HUES64 (cell line): ENCODE data around the gene AMN1.
A peak's percentile ranks its signal among the peaks of the same experiment; 100 is the strongest.
"Not testable (repeated sequence)": the region's sequence is repeated elsewhere in the genome, so short reads cannot be mapped to it uniquely, and the experiment has no call there.

Experiments used
- H3K27ac ChIP-seq: 2 replicates; pipeline ENCODE4 v1.7.0; 2013; ENCODE audit warnings: low read depth, low read length, inconsistent platforms
- H3K27me3 ChIP-seq: 2 replicates; pipeline ENCODE4 v1.6.1; 2013; ENCODE audit warnings: mild to moderate bottlenecking, low read length; ENCODE audit not compliant: insufficient read depth
- H3K36me3 ChIP-seq: 2 replicates; pipeline ENCODE4 v1.6.1; 2013; ENCODE audit warnings: mild to moderate bottlenecking, low read length; ENCODE audit not compliant: insufficient read depth
- H3K4me1 ChIP-seq: 2 replicates; pipeline ENCODE4 v1.6.1; 2013; ENCODE audit warnings: mild to moderate bottlenecking, low read length, moderate library complexity; ENCODE audit not compliant: insufficient read depth
- H3K4me3 ChIP-seq: 2 replicates; pipeline ENCODE4 v1.5.1; 2013; ENCODE audit warnings: mild to moderate bottlenecking, low read length, moderate library complexity
- H3K9ac ChIP-seq: 2 replicates; pipeline ENCODE4 v1.6.1; 2013; ENCODE audit warnings: mild to moderate bottlenecking, low read depth, low read length
- H3K9me3 ChIP-seq: 2 replicates; pipeline ENCODE4 v1.6.1; 2013; ENCODE audit warnings: low read depth, low read length; ENCODE audit not compliant: insufficient read depth
- WGBS: fragments of 150-250, 120-280 bp; methylation state at CpG from one replicate; pipeline ENCODE4 v1.1.7; 2013; ENCODE audit warnings: missing lambda C conversion rate; 5-methylcytosine and 5-hydroxymethylcytosine counted together

The AMN1 gene

DNA sequence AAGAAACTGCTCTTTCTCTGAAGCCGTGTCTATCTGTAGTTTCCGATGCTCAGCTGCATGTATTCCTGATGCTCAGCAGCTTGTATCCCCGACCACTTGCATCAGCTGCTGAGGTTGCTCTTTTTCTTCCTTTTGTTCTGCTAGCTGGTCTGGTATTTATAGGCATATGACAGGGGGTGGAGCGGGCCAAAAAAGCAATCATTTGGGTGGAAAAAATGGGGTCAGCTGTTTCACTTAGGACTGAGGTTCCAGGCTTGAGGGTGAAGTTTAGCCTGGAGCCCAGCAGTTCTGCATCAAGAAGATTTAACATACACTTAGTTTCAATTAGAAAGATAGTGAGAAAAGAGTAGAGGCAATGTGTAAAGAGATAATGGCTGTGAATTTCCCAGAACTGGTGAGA, 23.6 kb upstream of the AMN1 start:
- Histone ChIP-seq H3K4me1 (peaks cover 18% of the 10 kb centered on the region), H3K27ac (no peak overlapping the region), H3K4me3 (no peak overlapping the region), H3K9me3 (no peaks in the 10 kb centered on the region), H3K9ac (no peak overlapping the region), H3K36me3 (no peaks in the 10 kb centered on the region), H3K27me3 (no peaks in the 10 kb centered on the region)
- WGBS = 77% methylated on average over 4 of the region's 4 CpGs

DNA sequence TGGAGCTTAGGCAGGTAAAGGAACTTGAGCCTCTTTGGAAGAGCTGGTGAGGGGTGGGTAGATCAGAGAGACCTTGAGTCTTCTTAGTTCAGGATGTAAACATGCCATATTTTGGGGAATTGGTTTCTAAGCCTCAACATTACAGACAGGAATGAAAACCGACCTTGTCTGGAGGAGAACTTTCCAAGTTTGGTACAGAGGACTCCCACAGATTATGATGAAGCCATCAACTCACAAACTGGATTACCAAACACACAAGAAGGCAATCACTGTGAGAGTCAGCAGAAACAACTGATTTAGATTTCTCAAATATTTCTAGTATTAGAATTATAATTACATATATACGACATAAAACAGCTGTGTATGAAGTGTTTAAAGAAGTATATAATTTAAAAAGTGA, 22.3 kb upstream of the AMN1 start:
- no peak overlapping the region for H3K9ac ChIP-seq
- no peaks in the 10 kb centered on the region for H3K36me3 ChIP-seq
- H3K4me3 ChIP-seq = no peak overlapping the region
- no peaks in the 10 kb centered on the region for H3K27me3 ChIP-seq
- no peaks in the 10 kb centered on the region for H3K9me3 ChIP-seq
- H3K27ac ChIP-seq = no peak overlapping the region
- WGBS = 93% methylated on average over 1 of the region's 2 CpGs
- H3K4me1 ChIP-seq = peaks cover 18% of the 10 kb centered on the region

- H3K27me3 ChIP-seq = no peaks in the 10 kb centered on the region
- H3K9ac ChIP-seq = no peak overlapping the region
- no peak overlapping the region for H3K27ac ChIP-seq
- no peak overlapping the region for H3K4me3 ChIP-seq
- WGBS = 86% methylated on average over 2 of the region's 2 CpGs
- H3K9me3 ChIP-seq = no peaks in the 10 kb centered on the region
- H3K36me3 ChIP-seq = no peaks in the 10 kb centered on the region
- peaks cover 16% of the 10 kb centered on the region for H3K4me1 ChIP-seq
These were observed 21.9 kb upstream of the AMN1 start for GRCh38 chr12:31750747-31751039.

GRCh38 chr12:31749024-31749704, 20.3 kb upstream of the AMN1 start:
- no peaks in the 10 kb centered on the region for H3K27me3 ChIP-seq
- peaks cover 12% of the 10 kb centered on the region for H3K4me1 ChIP-seq
- H3K36me3 ChIP-seq = no peaks in the 10 kb centered on the region
- no peaks in the 10 kb centered on the region for H3K9me3 ChIP-seq
- H3K27ac ChIP-seq = peak overlapping the region; percentile 80
- no peak overlapping the region for H3K4me3 ChIP-seq
- peak overlapping the region; percentile 61; the same call in 1 of the 2 replicates for H3K9ac ChIP-seq
- WGBS = 63% methylated on average over 5 of the region's 5 CpGs

- no peak overlapping the region for H3K4me3 ChIP-seq
- no peaks in the 10 kb centered on the region for H3K9me3 ChIP-seq
- 86% methylated on average over 1 of the region's 2 CpGs for WGBS
- no peaks in the 10 kb centered on the region for H3K27me3 ChIP-seq
- no peak overlapping the region for H3K27ac ChIP-seq
- no peak overlapping the region for H3K9ac ChIP-seq
- H3K36me3 ChIP-seq = no peaks in the 10 kb centered on the region
- H3K4me1 ChIP-seq = peaks cover 7% of the 10 kb centered on the region
These were observed 16.4 kb upstream of the AMN1 start for GRCh38 chr12:31745242-31745641.

DNA sequence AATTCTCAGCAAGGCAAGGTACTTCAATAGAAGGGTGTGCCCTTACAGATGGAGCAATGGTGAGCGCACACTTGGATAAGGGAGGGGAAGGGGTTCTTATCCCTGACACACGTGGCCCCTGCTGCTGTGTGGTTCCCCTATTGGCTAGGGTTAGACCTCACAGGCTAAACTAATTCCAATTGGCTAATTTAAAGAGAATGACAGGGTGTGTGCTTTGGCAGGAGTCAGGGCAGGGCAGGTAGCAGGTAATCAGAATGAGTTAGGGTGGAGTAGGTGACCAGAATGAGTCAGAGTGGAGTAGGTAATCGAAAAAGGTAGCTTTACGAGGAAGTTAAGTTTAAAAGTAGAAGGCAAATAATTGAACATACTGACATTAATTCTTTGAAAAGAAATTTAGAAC, 15.5 kb upstream of the AMN1 start:
- H3K4me1 ChIP-seq, H3K9me3 ChIP-seq: not testable (repeated sequence)
- 89% methylated on average over 4 of the region's 4 CpGs for WGBS

GRCh38 chr12:31742891-31743290, 14.1 kb upstream of the AMN1 start:
- Histone ChIP-seq H3K4me3 (no peak overlapping the region), H3K27ac (no peak overlapping the region), H3K4me1 (no peaks in the 10 kb centered on the region; the same call in 1 of the 2 replicates), H3K9ac (no peak overlapping the region), H3K27me3 (no peaks in the 10 kb centered on the region), H3K9me3 (no peaks in the 10 kb centered on the region), H3K36me3 (no peaks in the 10 kb centered on the region)
- 82% methylated on average over 1 of the region's 1 CpG for WGBS

More for the DNA sequence above, 15.5 kb upstream of the AMN1 start:
- not testable (repeated sequence) for H3K27me3 ChIP-seq, H3K4me3 ChIP-seq, H3K9ac ChIP-seq, H3K36me3 ChIP-seq, H3K27ac ChIP-seq

DNA sequence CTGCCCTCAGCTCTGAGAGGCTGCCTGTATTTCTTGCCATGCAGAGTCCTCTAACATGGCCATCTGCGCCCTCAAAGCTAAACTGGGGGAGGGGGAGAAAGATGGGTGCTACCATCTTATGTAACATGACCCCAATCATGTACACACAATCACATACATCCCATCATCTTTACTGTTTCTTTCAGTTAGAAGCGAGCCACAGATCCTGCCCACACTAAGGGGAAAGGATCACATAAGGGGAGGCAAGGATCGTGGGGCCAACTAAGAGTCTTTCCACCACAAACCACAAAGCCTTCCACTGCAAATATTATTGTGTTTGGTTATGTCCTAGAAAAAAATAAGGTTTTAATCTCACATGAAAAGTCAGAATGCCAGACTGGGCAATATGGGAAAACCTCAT, 11.8 kb upstream of the AMN1 start:
- no peak overlapping the region for H3K9ac ChIP-seq
- H3K27me3 ChIP-seq = no peaks in the 10 kb centered on the region
- no peaks in the 10 kb centered on the region for H3K36me3 ChIP-seq
- WGBS = 0% methylated on average over 1 of the region's 3 CpGs
- H3K9me3 ChIP-seq = no peaks in the 10 kb centered on the region
- no peak overlapping the region for H3K27ac ChIP-seq
- no peak overlapping the region for H3K4me3 ChIP-seq
- H3K4me1 ChIP-seq = no peaks in the 10 kb centered on the region; the same call in 1 of the 2 replicates

DNA sequence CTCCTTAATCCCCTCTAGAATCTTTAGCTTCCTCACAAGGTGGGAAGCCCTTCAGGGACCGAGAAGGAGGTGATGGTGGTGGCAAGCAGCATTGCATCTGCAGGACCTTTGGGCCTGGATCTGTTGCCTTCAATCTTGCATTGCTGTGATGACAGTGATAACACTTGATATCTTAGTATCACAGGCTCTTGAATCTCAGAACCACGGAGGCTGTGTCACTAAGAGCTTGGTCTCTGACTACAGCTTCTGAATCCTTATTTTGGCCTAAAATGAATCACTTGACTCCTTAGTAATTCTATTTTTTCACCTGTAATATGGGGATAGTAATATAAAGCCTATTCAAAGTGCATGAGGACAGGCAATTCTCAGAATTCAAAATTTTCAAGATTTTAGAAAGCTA, 8.9 kb upstream of the AMN1 start:
- H3K36me3 ChIP-seq = no peaks in the 10 kb centered on the region

DNA sequence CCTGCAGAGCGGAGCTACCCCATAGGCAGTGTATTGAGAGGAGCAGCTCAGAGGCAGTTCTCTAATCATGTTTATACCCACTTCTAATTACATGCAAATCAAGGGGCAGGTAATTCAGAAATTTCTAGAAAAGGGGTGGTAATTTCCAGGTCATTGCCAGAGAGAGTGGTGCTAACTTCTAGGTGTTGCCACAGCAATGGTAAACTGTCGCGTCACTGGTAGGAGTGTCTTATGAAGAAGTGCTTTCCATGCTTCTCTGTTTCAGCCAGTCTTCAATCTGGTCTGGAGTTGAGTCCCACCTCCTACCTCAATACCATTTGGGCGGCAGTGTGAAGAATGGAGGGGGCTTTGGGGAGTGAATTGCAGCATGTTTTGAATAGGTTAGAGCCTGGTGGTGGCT, 8.5 kb upstream of the AMN1 start:
- H3K27ac ChIP-seq = no peak overlapping the region
- no peaks in the 10 kb centered on the region for H3K9me3 ChIP-seq
- H3K27me3 ChIP-seq = no peaks in the 10 kb centered on the region
- H3K4me3 ChIP-seq = no peak overlapping the region
- WGBS = 89% methylated on average over 3 of the region's 4 CpGs
- no peak overlapping the region for H3K9ac ChIP-seq
- H3K36me3 ChIP-seq = no peaks in the 10 kb centered on the region
- H3K4me1 ChIP-seq = peaks cover 11% of the 10 kb centered on the region

More for the DNA sequence above, 8.9 kb upstream of the AMN1 start:
- Histone ChIP-seq H3K27ac (no peak overlapping the region), H3K4me1 (peaks cover 6% of the 10 kb centered on the region; the same call in 1 of the 2 replicates), H3K4me3 (no peak overlapping the region), H3K9ac (no peak overlapping the region), H3K27me3 (no peaks in the 10 kb centered on the region), H3K9me3 (no peaks in the 10 kb centered on the region)
- WGBS = 79% methylated on average over 2 of the region's 2 CpGs

DNA sequence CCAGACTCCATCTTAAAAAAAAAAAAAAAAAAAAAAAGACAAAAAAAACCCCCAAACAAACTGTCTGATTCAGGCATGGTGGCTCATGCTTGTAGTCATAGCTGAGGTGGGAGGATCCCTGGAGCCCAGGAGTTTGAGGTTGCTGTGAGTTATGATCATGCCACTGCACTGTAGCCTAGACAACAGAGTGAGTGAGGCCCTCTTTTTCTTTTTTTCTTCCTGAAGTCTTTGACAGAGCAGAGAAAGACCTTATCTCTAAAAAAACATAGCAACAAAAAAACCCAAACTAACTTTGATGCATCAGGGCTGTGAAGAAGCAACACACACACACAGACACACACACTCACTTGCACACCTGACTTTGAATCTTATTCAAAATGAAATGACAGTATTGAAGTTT, 7.7 kb upstream of the AMN1 start:
- no peaks in the 10 kb centered on the region for H3K36me3 ChIP-seq
- no peak overlapping the region for H3K27ac ChIP-seq
- peaks cover 16% of the 10 kb centered on the region for H3K4me1 ChIP-seq
- H3K27me3 ChIP-seq = no peaks in the 10 kb centered on the region
- H3K9me3 ChIP-seq = no peaks in the 10 kb centered on the region
- no peak overlapping the region for H3K9ac ChIP-seq
- H3K4me3 ChIP-seq = no peak overlapping the region
